Gastrocnemius medialis (tissue), 4 donors: ENCODE data around the gene CHAC2.

Experiments used
- CTCF ChIP-seq, 5 experiments: fragments of 450-650 bp in 3 of 5; fragments of 200-600 bp in 2 of 5; sonication (generic) in 2 of 5; IDR thresholded peaks in 4 of 5; conservative IDR thresholded peaks in 1 of 5; 1 replicate in 4 of 5; 2 replicates in 1 of 5; pipeline ENCODE4 v1.5.1; 2016 to 2019; ENCODE audit warnings: antibody characterized with exemption in 5 of 5, mild to moderate bottlenecking in 3 of 5, moderate library complexity in 3 of 5
- POLR2A ChIP-seq, 2 donors: fragments of 450-650 bp; IDR thresholded peaks; one replicate each; pipeline ENCODE4 v1.6.1; 2017; ENCODE audit warnings: antibody characterized with exemption in 2 of 2, mild to moderate bottlenecking in 2 of 2, moderate library complexity in 2 of 2

GRCh38 chr2:53768242-53768542 lies 588 bp downstream of the CHAC2 start:
- TF ChIP-seq CTCF (IDR thresholded peaks at IDR 0.05 in 4 of 5, conservative IDR thresholded peaks at IDR 0.05 in 1 of 5), result no peak
- no peak for TF ChIP-seq POLR2A (IDR thresholded peaks at IDR 0.05)
